ENCODE measurements around the gene BABAM2.

GRCh38 chr2:28086611-28087010 lies 196.1 kb downstream of the BABAM2 start:
- no peak for TF ChIP-seq CTCF (conservative IDR thresholded peaks at IDR 0.05; ENCODE audit: low read length)
- no peak for TF ChIP-seq EZH2phosphoT487 (IDR thresholded peaks at IDR 0.05; ENCODE audit: borderline replicate concordance, low read depth, low read length)
